Measurements from ENCODE around the gene SLC17A9. TPM values are rescaled to one million over a fixed set of nuclear protein-coding genes. Genes with fewer than 3 reads are reported as not detected.

The SLC17A9 gene
- total RNA-seq, 1 experiment from 2014 or later, result 0.22 TPM

DNA sequence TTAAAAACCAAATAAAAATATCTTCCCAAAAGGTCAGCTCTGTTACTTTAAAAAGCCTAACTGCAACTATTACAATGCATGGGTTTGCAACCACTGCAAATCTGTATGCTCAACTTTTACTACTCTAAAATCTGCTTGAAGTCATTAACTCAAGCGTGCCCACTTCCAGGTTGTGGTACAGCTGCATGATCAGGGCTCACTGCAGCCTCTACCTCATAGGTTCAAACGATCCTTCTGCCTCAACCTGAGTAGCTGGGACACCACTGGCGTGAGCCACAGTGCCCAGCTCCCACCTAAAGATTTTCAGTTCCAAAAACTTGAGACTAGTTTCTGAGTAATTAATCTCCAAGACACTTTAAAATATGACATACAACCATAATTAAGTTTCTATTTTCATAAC is 34.4 kb upstream of the SLC17A9 start:
- H3K4me1 ChIP-seq (replicated peaks; ENCODE audit: insufficient read depth), result peaks cover 7% of the 10 kb centered on the region
- peaks cover 18% of the 10 kb centered on the region; the same call in 1 of the 2 replicates for H3F3A ChIP-seq (ENCODE audit: insufficient read depth, low read depth)
- H3K9me2 ChIP-seq (ENCODE audit: insufficient read depth), result no peaks in the 10 kb centered on the region
- no peak overlapping the region for H3K27ac ChIP-seq
- H3K36me3 ChIP-seq (ENCODE audit: low read depth), result no peaks in the 10 kb centered on the region; the same call in 1 of the 2 replicates
- no TSS peak for BruUV-seq (replicated peaks)
- DNase-seq, result no peak
- POLR2A ChIA-PET (ENCODE audit: unreplicated experiment), result interaction anchor here (0.7 kb wide), 1 partner anchor 19 kb away, joined by 3 read pairs; no protein-coding TSS in a partner anchor
- H4K20me1 ChIP-seq (ENCODE audit: insufficient read depth), result peaks cover 100% of the 10 kb centered on the region
- H3K9me3 ChIP-seq (ENCODE audit: insufficient read depth, low read depth), result no peaks in the 10 kb centered on the region
- no peak overlapping the region for H3K4me2 ChIP-seq
- no peak overlapping the region for H2AFZ ChIP-seq
- CTCF ChIA-PET, result interaction anchor here (0.8 kb wide), 1 partner anchor 30 kb away, joined by 3 read pairs; no protein-coding TSS in a partner anchor
- TF ChIP-seq EZH2 (IDR thresholded peaks at IDR 0.05; ENCODE audit: low read depth), result no peak
- TF ChIP-seq, protein P1, sequence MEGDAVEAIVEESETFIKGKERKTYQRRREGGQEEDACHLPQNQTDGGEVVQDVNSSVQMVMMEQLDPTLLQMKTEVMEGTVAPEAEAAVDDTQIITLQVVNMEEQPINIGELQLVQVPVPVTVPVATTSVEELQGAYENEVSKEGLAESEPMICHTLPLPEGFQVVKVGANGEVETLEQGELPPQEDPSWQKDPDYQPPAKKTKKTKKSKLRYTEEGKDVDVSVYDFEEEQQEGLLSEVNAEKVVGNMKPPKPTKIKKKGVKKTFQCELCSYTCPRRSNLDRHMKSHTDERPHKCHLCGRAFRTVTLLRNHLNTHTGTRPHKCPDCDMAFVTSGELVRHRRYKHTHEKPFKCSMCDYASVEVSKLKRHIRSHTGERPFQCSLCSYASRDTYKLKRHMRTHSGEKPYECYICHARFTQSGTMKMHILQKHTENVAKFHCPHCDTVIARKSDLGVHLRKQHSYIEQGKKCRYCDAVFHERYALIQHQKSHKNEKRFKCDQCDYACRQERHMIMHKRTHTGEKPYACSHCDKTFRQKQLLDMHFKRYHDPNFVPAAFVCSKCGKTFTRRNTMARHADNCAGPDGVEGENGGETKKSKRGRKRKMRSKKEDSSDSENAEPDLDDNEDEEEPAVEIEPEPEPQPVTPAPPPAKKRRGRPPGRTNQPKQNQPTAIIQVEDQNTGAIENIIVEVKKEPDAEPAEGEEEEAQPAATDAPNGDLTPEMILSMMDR (conservative IDR thresholded peaks at IDR 0.05), result no peak
- intact Hi-C loops (cut with micrococcal nuclease; ENCODE audit: unreplicated experiment), result no loop called here
- H3K4me3 ChIP-seq, result no peak overlapping the region
- no peaks in the 10 kb centered on the region for H3K27me3 ChIP-seq (ENCODE audit: insufficient read depth, low read depth)
- peaks cover 100% of the 10 kb centered on the region for H3K79me2 ChIP-seq (ENCODE audit: low read depth)

DNA sequence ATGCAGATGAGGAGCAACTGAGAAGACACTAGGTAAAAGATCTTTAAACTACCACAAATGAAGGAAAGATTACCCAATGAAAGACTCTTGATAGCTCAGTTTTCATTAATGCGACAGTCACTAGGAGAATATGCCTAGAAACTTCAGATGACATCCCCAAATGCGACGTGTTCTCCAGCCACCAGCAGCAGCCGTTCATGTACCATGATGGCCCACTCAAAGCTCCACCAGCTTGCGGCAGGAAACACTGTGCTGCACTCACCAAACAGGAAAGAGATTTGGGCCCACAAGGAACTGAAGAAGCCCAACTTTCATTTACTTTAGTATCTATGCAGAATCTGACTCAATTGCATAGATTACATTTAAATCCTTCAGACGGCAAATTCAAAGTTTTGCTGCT is 33.7 kb upstream of the SLC17A9 start:
- DNase-seq, result no peak
- Histone ChIP-seq H3K79me2 (ENCODE audit: low read depth) (peaks cover 100% of the 10 kb centered on the region), H3K4me1 (replicated peaks; ENCODE audit: insufficient read depth) (peaks cover 14% of the 10 kb centered on the region), H2AFZ (no peak overlapping the region), H4K20me1 (ENCODE audit: insufficient read depth) (peaks cover 100% of the 10 kb centered on the region), H3K9me2 (ENCODE audit: insufficient read depth) (no peaks in the 10 kb centered on the region), H3K4me2 (no peak overlapping the region), H3K9me3 (ENCODE audit: insufficient read depth, low read depth) (no peaks in the 10 kb centered on the region), H3K36me3 (ENCODE audit: low read depth) (no peaks in the 10 kb centered on the region; the same call in 1 of the 2 replicates), H3K27ac (no peak overlapping the region), H3K4me3 (no peak overlapping the region), H3K27me3 (ENCODE audit: insufficient read depth, low read depth) (no peaks in the 10 kb centered on the region), H3F3A (ENCODE audit: insufficient read depth, low read depth) (peaks cover 14% of the 10 kb centered on the region; the same call in 1 of the 2 replicates)
- CTCF ChIA-PET, result interaction anchor here (0.8 kb wide), 1 partner anchor 31 kb away, joined by 3 read pairs; no protein-coding TSS in a partner anchor
- POLR2A ChIA-PET (ENCODE audit: unreplicated experiment), result interaction anchor here (0.7 kb wide), 1 partner anchor 18 kb away, joined by 3 read pairs; no protein-coding TSS in a partner anchor
- intact Hi-C loops (cut with micrococcal nuclease; ENCODE audit: unreplicated experiment), result no loop called here
- no peak for TF ChIP-seq EZH2 (IDR thresholded peaks at IDR 0.05; ENCODE audit: low read depth)
- TF ChIP-seq, protein P1 (conservative IDR thresholded peaks at IDR 0.05), result no peak
- BruUV-seq (replicated peaks), result no TSS peak

DNA sequence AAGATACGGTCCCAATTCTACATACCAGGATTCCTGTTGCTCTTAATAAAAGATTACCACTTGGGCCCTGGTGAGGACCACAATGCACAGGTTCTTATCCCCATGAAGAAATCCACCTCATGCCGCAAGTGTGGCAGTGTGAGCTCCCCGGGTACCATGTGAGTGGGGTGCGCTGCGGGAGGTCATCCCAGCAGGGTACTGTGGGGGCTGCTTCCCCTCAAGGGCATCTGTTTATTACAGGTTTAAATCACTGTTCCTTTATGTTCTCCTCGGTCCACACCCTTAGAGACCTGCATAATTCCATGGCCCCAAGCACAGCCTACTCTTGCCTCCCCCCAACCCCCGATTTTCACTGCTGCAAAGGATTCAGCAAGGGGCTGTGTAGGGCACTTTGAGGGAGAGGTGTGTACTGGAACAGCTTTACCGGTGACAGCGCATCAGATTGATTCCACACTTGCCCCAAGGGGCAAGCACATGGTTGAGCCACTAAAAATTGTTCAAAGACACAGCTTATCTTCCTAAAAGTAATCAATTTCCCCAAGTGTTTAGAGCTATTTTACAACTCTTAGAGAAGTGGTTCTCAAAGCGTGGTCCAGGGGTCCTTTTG is 32.4 kb upstream of the SLC17A9 start:
- Histone ChIP-seq H3K4me1 (replicated peaks; ENCODE audit: insufficient read depth) (peaks cover 27% of the 10 kb centered on the region), H3K79me2 (ENCODE audit: low read depth) (peaks cover 100% of the 10 kb centered on the region), H4K20me1 (ENCODE audit: insufficient read depth) (peaks cover 100% of the 10 kb centered on the region), H2AFZ (no peak overlapping the region), H3K4me2 (no peak overlapping the region), H3K27ac (no peak overlapping the region), H3F3A (ENCODE audit: insufficient read depth, low read depth) (peaks cover 19% of the 10 kb centered on the region; the same call in 1 of the 2 replicates), H3K4me3 (no peak overlapping the region), H3K9me3 (ENCODE audit: insufficient read depth, low read depth) (no peaks in the 10 kb centered on the region), H3K9me2 (ENCODE audit: insufficient read depth) (no peaks in the 10 kb centered on the region), H3K27me3 (ENCODE audit: insufficient read depth, low read depth) (no peaks in the 10 kb centered on the region), H3K36me3 (ENCODE audit: low read depth) (no peaks in the 10 kb centered on the region)
- no TSS peak for BruUV-seq (replicated peaks)
- no peak for TF ChIP-seq EZH2 (IDR thresholded peaks at IDR 0.05; ENCODE audit: low read depth)
- TF ChIP-seq, protein P1 (conservative IDR thresholded peaks at IDR 0.05), result no peak
- intact Hi-C loops (cut with micrococcal nuclease; ENCODE audit: unreplicated experiment), result no loop called here
- no peak for DNase-seq
- ChIA-PET POLR2A (ENCODE audit: unreplicated experiment) (no interaction called here), CTCF (interaction anchor here (1.1 kb wide), 1 partner anchor 19 kb away, joined by 4 read pairs; no protein-coding TSS in a partner anchor)

Data from PC-9 (cell line).